Measurements from ENCODE around the gene DIAPH1. TPM values are rescaled to one million over a fixed set of nuclear protein-coding genes. Genes with fewer than 3 reads are reported as not detected.

The DIAPH1 gene
- total RNA-seq, 4 donors from 2014 or later, result 27.7 to 69.4 (median 30.2) TPM

GRCh38 chr5:141511771-141512325 is 107.0 kb downstream of the DIAPH1 start:
- Histone ChIP-seq H3K27ac (peak overlapping the region; percentile 97 to 98), H3K4me3 (no peak overlapping the region), H3K36me3 (no peaks in the 10 kb centered on the region), H3K9me3 (no peaks in the 10 kb centered on the region), H3K4me1 (peaks cover 18 to 25% of the 10 kb centered on the region in 2 donors), H3K27me3 (no peaks in the 10 kb centered on the region)
- intact Hi-C loops (cut with DNase I; ENCODE audit: low total_unique reads), result no loop called here
- no peak for DNase-seq
- TF ChIP-seq POLR2A (IDR thresholded peaks at IDR 0.05) (no peak), CTCF (IDR thresholded peaks at IDR 0.05) (no peak)

GRCh38 chr5:141510850-141511601 is 107.8 kb downstream of the DIAPH1 start:
- no peak for DNase-seq
- intact Hi-C loops (cut with DNase I; ENCODE audit: low total_unique reads), result no loop called here
- TF ChIP-seq POLR2A (IDR thresholded peaks at IDR 0.05) (no peak), CTCF (IDR thresholded peaks at IDR 0.05) (no peak)
- H3K36me3 ChIP-seq, result no peaks in the 10 kb centered on the region
- peak overlapping the region; percentile 97 to 98 for H3K27ac ChIP-seq
- H3K4me3 ChIP-seq, result no peak overlapping the region
- H3K27me3 ChIP-seq, result no peaks in the 10 kb centered on the region
- H3K4me1 ChIP-seq, result peaks cover 22 to 25% of the 10 kb centered on the region in 2 donors
- H3K9me3 ChIP-seq, result no peaks in the 10 kb centered on the region

GRCh38 chr5:141510160-141510559 is 108.6 kb downstream of the DIAPH1 start:
- TF ChIP-seq POLR2A (IDR thresholded peaks at IDR 0.05), result no peak
- no peak for TF ChIP-seq CTCF (IDR thresholded peaks at IDR 0.05)
- intact Hi-C loops (cut with DNase I; ENCODE audit: low total_unique reads), result no loop called here
- Histone ChIP-seq H3K27ac (peak overlapping the region; percentile 97 to 98), H3K4me3 (no peak overlapping the region), H3K36me3 (no peaks in the 10 kb centered on the region), H3K27me3 (no peaks in the 10 kb centered on the region), H3K4me1 (peaks cover 22 to 25% of the 10 kb centered on the region in 2 donors), H3K9me3 (no peaks in the 10 kb centered on the region)
- no peak for DNase-seq

GRCh38 chr5:141508798-141509611 is 109.8 kb downstream of the DIAPH1 start:
- Histone ChIP-seq H3K4me1 (peaks cover 17% of the 10 kb centered on the region in 2 donors), H3K36me3 (no peaks in the 10 kb centered on the region), H3K27ac (peak overlapping the region; percentile 97 to 98), H3K9me3 (no peaks in the 10 kb centered on the region), H3K4me3 (peak overlapping the region; percentile 30 to 37), H3K27me3 (no peaks in the 10 kb centered on the region)
- intact Hi-C loops (cut with DNase I; ENCODE audit: low total_unique reads), result no loop called here
- TF ChIP-seq POLR2A (IDR thresholded peaks at IDR 0.05) (peak; percentile 41 to 50), CTCF (IDR thresholded peaks at IDR 0.05) (no peak)
- peak; percentile 81 to 86 for DNase-seq

- Histone ChIP-seq H3K4me1 (peaks cover 13 to 17% of the 10 kb centered on the region in 2 donors), H3K27ac (peak overlapping the region; percentile 97 to 98), H3K9me3 (no peaks in the 10 kb centered on the region), H3K27me3 (no peaks in the 10 kb centered on the region), H3K4me3 (peak overlapping the region; percentile 30 to 37), H3K36me3 (no peaks in the 10 kb centered on the region)
- intact Hi-C loops (cut with DNase I; ENCODE audit: low total_unique reads), result no loop called here
- TF ChIP-seq CTCF (IDR thresholded peaks at IDR 0.05) (no peak), POLR2A (IDR thresholded peaks at IDR 0.05) (no peak)
- no peak for DNase-seq
These were observed 110.4 kb downstream of the DIAPH1 start for GRCh38 chr5:141508440-141508797.
